COLO829 (cell line): ENCODE measurements around the gene CDH4.
"Not testable (repeated sequence)": the region's sequence is repeated elsewhere in the genome, so short reads cannot be mapped to it uniquely, and the experiment has no call there.

Experiments used
- DNase-seq: peaks from one replicate; pipeline ENCODE4 v3.0.0; 2012; ENCODE audit warnings: low spot score

CDH4 gene

DNA sequence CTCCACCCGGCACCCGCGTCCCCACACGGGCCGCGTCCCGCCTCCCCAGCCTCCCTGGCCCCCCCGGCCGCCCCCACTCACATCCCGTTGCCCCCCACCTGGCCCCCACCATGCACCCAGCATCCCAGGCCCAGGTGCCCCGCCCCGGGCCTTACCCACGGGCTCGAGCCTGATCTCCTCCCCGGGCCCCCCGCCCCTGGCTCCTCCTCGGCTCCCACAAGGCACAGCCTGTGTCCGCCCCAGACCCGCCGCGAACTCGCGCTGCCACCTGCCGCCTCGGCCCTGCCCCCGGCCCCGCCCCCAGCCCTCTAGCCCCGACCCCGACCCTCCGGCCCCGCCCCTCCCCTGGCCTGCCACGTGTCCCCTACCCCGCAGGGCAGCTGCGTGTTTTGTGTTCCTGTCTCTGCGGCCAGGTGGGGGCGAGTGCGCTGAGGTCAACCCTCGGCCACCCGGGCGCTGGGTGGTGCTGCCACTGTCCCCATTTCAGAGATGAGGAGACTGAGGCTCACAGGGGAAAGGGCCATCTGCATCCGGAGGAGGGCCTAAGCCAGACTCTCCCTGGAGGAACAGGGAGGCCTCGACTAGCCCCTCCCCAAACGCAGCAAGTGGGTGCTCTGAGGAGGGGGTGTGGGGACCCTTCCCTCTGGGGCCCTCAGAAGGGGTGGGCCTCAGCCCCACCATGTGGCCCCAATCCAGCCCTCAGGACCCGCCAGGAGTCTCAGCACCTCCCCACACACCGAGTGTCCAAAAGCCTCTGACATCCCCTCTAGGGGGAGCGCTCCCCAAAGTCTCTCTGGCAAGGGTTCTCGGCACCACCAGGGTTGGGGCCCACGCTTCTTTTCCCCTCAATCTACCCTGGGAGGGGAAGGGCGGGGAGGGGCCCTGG lies 713.8 kb downstream of the CDH4 start:
- no peak for DNase-seq

DNA sequence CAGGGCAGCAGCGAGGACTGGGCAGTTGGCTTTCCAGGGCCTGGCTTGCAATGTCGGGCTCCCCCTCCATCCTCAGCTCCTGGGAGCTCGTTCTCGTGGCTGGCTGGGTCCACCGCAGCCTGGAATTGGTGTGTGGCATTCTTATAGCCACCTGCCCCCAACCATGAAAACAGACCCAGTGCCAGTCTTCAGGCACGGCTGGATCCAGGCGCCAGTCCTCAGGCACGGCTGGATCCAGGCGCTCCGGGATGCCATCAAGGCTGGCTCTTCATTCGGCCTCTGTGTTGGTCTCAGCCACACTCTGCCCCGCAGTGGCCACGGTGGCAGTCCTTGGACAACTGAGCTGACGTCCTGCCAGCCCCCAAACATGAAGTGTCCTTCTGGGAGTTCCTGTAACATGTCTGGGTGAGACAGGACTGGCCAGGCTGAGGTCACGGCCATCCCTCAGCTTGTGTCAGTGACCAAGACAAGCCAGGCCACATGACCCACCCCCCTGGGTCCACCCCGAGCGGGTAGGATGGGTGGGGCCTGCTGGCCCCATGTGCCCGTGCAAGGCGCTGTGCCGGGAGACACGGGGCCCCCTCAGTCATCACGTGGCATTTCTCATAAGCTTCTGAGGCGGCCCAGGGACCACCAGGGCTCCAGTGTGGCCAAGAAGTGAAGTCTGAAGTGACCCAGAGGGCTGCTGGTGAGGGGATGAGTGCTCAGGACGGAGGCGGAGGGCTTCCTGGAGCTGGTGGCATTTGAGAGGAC lies 714.6 kb downstream of the CDH4 start:
- DNase-seq = no peak

DNA sequence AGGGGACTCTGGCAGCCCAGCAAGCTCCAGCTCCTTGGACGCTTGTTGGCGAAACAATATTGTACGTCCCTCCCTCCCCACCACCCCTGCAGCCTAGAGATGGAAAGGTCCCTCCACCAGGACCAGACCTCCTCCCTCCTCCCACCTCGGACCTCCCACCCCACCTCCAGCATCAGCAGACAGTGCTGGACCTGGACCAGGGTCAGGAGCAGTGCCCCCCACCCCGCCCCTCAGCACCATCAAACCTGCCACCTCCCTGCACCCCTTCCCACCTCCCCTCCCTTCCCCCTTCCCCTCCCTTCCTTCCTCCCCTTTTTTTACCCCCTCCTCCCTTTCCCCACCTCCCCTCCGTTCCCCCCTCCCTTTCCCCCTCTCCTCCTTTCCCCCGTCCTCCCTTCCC lies 715.2 kb downstream of the CDH4 start:
- DNase-seq = no peak

DNA sequence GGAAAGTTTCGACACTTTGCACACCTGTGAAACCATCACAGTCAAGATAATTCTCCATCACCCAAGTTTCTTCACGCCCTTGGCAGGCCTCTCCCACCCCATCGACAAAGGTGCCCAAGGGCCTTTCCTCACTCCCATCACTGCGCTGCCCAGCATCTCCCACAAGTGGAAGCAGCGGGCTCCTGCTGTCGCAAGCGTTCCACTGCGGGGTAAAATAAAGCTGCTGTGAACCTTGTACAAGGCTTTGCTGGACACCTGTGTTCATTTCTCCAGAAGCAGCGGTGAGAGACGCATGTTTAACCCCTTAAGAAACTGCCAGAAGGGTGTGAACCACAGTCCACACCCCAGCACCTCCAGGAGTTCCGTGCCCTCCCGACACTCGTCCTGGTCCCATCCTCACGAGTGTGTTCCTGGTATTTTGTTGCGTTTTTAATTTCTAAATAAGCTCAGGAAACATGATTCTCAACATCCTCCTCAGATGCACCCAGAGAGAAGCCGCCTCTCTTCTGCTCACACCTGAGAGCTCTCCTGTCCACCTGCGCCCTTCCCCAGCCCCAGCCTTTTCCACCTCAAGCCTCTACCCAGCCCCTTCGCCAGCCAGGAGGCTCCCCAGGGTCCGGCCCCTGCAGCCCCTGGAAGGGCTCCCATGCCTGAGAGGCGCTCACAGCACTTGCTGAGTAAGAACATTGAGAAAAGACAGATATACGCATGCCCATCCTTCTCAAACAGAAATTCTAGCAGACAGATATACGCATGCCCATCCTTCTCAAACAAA lies 716.2 kb downstream of the CDH4 start:
- no peak for DNase-seq

DNA sequence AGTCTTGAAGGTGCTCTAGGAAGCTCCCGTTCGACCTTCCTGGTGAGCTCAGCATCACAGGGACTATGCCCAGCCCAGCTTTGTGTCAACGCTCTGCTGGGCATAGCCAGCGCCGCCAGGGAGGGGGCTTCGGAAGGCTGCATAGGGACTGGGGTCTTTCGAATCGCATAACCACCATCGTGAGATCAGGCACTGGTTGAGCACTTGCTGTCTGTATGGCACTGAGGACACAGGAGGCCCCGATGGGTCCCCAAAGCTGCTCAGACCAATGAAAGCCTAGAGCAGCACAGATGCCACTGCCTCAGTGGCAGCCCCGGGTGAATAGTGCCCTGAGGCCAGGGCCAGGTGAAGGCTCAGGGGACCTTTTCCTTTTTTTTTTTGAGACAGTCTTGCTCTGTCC lies 716.9 kb downstream of the CDH4 start:
- no peak for DNase-seq

DNA sequence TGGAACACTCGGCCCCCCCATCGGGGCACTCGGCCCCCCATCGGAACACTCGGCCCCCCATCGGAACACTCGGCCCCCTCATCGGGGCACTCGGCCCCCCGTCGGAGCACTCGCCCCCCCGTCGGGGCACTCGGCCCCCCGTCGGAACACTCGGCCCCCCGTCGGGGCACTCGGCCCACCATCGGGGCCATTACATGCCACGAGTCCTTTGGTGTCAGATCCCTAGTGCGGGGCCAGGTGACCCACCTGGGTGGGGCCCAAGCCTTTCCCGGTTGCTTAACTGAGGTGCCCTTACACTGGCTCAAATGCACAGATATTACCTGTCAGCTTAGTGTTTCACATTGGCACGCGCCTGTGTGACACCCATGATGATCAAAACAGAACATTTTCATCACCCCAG lies 717.7 kb downstream of the CDH4 start:
- DNase-seq = no peak

DNA sequence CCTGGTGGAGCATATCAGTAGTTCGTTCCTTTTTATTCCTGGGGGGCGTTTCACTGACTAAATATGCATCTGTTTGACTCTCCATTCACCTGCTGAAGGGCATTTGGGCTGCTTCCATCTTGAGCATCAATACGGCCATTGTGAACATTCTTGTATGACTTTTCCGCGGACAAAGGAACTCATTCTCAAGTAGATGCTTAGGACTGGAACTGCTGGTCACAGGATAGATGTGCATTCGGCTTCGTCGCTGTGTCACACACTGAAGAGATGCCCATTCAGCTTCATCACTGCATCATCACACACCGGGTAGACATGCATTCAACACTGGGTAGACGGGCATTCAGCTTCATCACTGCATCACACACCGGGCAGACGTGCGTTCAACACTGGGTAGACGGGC lies 718.3 kb downstream of the CDH4 start:
- DNase-seq = peak; percentile 93

DNA sequence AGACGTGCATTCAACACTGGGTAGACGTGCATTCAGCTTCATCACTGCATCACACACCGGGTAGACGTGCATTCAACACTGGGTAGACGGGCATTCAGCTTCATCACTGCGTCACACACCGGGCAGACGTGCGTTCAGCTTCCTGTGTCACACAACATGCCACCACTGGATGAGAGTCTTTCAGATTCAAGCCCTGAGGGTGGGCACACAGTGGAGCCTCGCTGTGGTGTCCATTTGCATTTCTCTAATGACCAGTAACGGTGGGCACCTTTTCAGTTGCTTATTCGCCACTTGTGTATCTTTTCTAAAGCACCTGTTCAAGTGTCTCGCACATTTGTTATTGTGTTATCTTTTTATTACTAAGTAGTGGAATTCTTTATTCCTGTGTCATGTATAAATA lies 719.5 kb downstream of the CDH4 start:
- DNase-seq = not testable (repeated sequence)

DNA sequence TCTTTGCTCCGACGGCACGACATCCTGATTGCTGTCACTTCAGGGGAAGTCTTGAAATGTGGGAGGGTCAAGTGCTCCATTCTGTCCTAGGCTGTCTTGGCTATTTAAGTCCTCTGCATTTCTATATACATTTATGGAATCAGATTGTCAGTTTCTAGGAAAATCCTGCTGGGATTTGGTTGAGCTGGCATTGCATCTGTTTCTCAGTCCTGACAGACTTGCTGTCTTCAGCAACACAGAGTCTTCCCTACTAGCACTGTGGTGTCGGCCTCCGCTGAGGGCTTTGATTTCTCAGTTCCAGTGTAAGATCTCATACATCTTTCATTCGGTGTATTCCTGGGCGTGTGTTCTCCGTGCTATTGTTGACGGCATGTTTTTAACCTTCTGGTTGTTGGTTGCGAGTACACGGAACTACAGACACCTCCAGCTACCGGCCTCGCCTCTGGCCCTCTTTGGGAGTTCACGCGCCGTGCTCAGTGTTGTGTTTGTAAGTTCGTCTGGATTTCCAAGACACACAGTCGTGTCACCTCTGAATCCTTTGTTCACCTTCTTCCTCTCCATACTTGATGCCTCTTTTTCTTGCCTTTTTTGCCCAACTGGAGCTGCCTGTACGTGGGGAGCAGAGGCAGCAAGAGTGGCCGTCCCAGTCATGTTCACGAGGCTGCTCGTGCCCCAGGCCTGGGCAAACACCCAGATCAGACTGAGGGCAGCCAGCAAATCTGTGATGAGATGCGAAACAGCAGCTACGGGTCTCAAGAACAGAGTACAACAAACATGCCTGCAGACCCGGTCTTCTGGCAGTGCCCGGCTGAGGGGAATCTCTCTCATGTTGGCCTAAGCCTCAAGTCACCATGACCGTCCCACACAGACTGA lies 720.8 kb downstream of the CDH4 start:
- DNase-seq = no peak

DNA sequence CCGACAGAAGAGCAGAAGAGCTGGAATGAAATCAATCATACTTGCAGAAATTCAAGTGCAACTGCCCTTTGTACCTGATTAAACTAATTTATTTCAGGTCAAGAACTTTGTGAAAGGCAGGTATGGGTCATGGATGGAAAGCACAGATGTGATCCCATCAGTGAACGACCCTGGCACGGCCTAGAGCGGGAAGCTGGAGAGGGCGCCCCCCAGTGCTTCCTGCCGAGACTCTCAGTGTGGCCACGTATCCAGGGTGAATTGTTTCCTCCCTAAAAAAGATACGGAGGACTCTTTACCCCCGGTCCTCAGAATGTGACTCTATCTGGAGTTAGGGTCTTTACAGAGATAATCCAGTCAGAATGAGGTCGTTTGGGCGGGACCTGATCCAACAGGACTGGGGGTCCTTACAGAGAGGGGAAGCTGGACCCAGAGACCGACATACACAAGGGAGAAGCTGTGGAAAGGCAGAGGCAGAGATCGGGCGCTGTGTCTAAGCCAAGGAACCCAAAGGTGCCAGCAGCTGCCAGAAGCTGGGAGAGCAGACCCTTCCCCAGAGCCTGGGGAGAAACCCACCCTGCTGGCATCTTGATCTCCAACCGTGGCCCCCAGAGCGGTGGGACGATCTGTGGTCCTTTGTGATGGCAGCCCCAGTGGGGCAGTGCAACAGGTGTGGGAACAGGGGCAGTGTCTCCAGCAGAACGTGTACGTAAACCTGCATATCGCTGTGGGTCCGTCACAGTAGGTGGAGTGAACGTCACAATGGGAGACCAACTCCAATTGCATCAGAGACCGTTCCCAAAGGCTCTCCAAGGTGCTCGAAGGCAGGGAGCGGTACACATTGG lies 721.7 kb downstream of the CDH4 start:
- DNase-seq = no peak

DNA sequence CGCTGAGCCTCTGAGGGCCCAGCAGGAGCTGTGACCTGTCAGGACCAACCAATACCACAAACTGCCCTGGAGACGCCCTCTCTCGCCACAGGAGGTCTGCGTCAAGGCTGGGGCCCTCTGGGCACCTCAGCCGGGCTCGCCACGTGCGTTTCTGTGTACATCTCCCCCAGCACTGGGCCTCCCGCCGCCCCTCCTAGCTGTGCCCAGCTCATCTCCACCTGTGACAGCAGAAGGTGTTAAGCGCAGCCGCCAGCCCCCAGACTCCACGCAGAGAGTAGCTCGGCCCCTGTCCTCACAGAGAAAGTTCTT lies 722.2 kb downstream of the CDH4 start:
- DNase-seq = no peak

DNA sequence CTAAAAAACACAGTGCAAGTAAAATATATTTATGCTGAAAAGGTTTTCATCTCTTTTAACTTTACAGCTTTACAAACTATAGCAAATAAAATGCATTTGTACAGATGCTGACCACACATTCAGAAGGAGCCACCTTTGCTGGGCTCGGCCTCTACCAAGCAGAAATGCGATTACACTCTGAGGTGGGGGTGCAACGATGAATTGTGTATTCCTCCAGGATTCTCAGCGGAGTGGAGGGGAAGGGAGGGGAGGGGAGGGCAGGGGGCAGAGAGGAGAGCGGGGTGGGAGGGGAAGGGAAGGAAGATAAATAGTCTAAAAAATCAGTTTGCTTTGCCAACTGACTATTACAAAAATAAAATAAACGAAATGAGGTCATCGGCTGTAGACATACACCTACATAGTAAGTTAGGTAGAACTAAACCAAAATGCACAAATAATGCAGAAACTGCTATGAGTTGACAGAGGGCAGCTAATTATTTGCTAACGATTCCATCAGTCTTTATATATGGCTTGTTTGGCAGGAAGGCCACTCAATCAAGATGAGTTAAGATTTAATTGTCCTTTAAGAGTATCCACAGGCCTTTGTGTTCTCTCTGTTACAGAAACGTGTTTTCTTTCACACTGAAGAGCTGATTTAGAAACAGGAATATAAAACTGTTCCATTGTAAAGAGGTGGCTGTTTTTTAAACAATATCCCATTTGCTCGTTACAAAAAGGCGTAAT lies 723.5 kb downstream of the CDH4 start:
- DNase-seq = no peak

DNA sequence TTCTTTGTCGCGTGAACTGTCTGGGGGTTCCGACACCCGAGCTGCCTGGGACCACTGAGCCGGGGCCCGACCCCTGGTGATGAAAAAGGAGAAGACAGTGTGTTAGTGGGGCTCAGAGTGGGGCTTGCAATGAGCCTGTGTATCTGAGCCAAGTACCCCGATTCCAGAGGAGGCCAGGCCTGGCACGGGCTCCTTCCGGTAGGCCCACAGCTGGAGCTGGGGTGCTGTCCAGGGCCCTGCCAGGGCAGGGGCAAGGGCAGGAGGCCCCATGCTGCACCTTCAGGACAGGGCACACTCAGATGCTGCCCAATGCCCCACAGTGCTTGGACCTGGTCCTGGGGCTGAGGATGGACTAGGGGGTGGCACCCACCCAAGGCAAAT lies 724.2 kb downstream of the CDH4 start:
- DNase-seq = no peak

DNA sequence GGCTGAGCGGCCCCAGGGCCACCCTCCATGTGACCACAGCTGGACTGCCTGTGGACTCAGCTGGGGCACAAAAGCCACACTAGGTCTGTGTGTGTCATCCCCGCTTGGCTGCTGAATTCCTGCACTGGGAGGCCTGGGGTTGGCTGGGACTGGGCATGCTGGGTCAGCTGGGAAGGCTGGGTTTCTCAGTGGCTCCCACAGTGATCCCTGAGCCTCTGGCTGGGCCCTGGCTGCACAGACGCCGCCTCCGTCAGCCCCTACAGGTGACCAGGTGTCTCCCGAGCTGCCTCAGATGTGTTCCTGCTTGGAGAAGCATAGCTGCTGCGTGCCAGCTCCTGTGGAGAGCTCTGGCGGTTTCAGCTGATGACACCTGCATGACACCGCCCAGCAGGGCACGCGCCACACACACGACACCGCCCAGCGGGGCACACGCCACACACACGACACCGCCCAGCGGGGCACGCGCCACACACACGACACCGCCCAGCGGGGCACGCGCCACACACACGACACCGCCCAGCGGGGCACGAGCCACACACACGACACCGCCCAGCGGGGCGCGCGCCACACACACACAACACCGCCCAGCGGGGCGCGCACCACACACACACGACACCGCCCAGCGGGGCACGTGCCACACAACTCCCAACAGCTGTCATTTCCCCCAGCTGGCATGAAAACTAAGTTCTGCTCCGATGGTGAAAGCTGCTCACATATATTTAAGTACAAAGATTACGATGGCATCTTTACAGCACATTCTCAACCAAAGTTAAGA lies 724.8 kb downstream of the CDH4 start:
- no peak for DNase-seq

DNA sequence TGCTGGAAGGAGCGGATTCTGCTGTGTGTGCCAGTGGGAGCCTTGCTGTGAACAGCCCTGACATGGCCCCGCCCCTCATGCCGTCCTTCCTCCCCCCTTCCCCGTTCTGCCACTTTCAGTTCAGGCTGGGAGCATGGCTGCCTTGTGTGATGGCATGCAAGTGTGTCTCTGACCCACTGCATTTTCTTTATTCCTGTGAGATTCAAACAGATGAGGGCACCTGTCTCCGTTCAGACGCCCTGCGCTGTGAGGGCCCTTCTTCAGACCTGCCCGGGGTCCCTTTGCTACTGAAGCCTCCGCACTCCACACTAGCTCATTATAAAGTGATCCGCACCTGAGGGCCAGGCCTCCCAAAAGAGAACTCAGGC lies 725.3 kb downstream of the CDH4 start:
- DNase-seq = no peak

DNA sequence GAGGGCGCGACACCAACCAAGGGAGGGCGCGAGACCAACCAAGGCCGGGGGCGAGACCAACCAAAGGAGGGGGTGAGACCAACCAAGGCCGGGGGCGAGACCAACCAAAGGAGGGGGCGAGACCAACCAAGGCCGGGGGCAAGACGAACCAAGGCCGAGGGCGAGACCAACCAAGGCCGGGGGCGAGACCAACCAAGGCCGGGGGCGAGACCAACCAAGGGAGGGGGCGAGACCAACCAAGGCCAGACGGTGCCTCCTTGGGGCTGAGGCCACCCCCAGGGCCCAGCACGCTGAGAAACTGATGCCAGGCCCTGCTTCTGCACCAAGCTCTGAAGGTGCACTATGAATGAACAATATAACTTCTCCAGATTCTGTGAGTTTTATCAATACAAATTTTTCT lies 726.4 kb downstream of the CDH4 start:
- DNase-seq = no peak

DNA sequence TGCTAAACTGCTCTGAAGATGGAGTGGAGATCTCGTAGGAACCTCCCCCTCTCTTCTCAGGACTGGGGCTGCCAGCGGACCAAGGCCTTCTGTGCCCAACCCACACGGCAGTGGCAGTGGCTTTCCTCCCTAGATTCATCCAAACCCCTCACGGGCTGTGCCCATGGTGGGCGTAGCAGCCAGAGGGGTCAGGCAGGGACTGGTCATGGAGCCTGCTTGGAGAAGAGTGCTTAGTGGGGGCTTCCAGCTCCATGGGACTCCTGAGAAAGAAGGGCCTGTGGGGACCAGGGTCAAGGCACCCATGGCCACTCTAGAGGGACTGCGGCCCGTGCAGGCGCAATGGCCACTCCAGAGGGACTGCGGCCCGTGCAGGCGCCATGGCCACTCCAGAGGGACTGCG lies 727.0 kb downstream of the CDH4 start:
- DNase-seq = no peak

DNA sequence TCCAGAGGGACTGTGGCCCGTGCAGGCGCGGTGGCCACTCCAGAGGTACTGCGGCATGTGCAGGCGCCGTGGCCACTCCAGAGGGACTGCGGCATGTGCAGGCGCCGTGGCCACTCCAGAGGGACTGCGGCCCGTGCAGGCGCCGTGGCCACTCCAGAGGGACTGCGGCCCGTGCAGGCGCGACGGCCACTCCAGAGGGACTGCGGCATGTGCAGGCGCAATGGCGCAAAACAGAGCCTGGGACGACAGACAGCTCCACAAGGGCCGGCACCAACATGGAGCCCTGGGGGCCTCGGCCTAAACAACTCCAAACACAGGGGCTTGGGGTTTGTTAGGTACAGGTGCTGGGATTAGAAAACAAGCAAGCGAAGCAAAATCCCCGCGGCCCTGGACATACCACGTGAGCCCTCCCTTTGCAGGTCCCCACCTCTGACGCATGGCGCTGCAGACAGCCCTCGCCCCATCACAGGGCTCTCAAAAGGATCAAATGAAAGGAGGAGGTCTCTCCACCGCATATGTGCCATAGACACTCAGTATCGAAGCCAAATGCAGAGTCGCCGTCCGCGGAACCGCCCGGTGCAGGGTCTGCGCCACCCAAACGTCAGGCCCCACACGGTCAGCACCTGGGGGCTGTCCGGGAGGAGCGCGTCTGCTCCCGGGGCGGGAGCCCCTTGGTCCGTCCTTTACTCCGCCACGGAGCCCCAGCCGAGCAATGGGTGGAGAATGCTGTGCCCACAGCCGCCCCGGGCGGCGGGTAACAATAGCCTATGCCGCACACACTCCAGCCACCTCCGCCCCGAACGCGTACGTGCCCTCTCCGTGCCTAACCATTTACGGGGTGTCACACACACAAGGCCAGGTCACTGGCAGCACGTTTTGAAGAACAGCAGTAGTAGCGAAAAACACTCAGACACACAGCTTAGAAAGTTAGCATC lies 727.9 kb downstream of the CDH4 start:
- DNase-seq = no peak
